Measurements from ENCODE around the gene MCTP1.

- no peak for TF ChIP-seq TAF1 (IDR thresholded peaks at IDR 0.05; ENCODE audit: borderline replicate concordance, low read depth, low read length)
- no peak for TF ChIP-seq POLR2A (IDR thresholded peaks at IDR 0.05; ENCODE audit: low read depth, low read length)
- no peak for TF ChIP-seq POLR2AphosphoS5 (IDR thresholded peaks at IDR 0.05; ENCODE audit: low read depth, low read length)
Observed at GRCh38 chr5:95317687-95318086, 32.8 kb upstream of the MCTP1 start.
